Activated T-cell treated with anti-CD3 and anti-CD28 coated beads, Interleukin-2, amount 50 U/mL, for 1 hour (primary cell): ENCODE results near the gene DBH.
"Not testable (repeated sequence)": the region's sequence is repeated elsewhere in the genome, so short reads cannot be mapped to it uniquely, and the experiment has no call there.

Experiments used
- DNase-seq: peaks from one replicate; pipeline ENCODE4 v3.0.0-alpha.2; 2020

The DBH gene

GRCh38 chr9:133669182-133669801 is 33.1 kb downstream of the DBH start:
- no peak for DNase-seq

GRCh38 chr9:133670466-133670865 is 34.3 kb downstream of the DBH start:
- DNase-seq = no peak

- DNase-seq = no peak
Measured at GRCh38 chr9:133671371-133671770, 35.2 kb downstream of the DBH start.

GRCh38 chr9:133672503-133673257 is 36.5 kb downstream of the DBH start:
- DNase-seq = no peak

- DNase-seq = no peak
Measured at GRCh38 chr9:133673258-133673655, 37.1 kb downstream of the DBH start.

GRCh38 chr9:133674091-133674490 is 37.9 kb downstream of the DBH start:
- no peak for DNase-seq

- not testable (repeated sequence) for DNase-seq
Measured at GRCh38 chr9:133675796-133676195, 39.6 kb downstream of the DBH start.

- no peak for DNase-seq
Measured at GRCh38 chr9:133676450-133676849, 40.3 kb downstream of the DBH start.

GRCh38 chr9:133677126-133678010 is 41.2 kb downstream of the DBH start:
- peak; percentile 68 for DNase-seq

- no peak for DNase-seq
Measured at GRCh38 chr9:133679056-133679455, 42.9 kb downstream of the DBH start.

GRCh38 chr9:133679466-133680061 is 43.4 kb downstream of the DBH start:
- no peak for DNase-seq

- DNase-seq = no peak
Measured at GRCh38 chr9:133680250-133680975, 44.2 kb downstream of the DBH start.

- DNase-seq = no peak
Measured at GRCh38 chr9:133680976-133681657, 45.0 kb downstream of the DBH start.

GRCh38 chr9:133681658-133682306 is 45.6 kb downstream of the DBH start:
- DNase-seq = no peak

GRCh38 chr9:133682818-133683585 is 46.8 kb downstream of the DBH start:
- no peak for DNase-seq

GRCh38 chr9:133683586-133684120 is 47.5 kb downstream of the DBH start:
- DNase-seq = peak; percentile 70

GRCh38 chr9:133684121-133684935 is 48.2 kb downstream of the DBH start:
- no peak for DNase-seq

GRCh38 chr9:133684936-133685361 is 48.8 kb downstream of the DBH start:
- no peak for DNase-seq
